Right cardiac atrium (tissue), 5 donors: ENCODE measurements around the gene VWA8. TPM values are rescaled to one million over a fixed set of nuclear protein-coding genes. Genes with fewer than 3 reads are reported as not detected.
"Not testable (repeated sequence)": the region's sequence is repeated elsewhere in the genome, so short reads cannot be mapped to it uniquely, and the experiment has no call there.

Source experiments
- ATAC-seq, 2 donors: fragments of 200-7000 bp; cut with Tn5 transposase; one replicate each; pipeline versions ENCODE4 v1.8.0 to v1.9.1; 2020; ENCODE audit warnings: moderate library complexity in 2 of 2, mild to moderate bottlenecking in 1 of 2
- DNase-seq, 3 donors: peaks; one replicate each; pipeline ENCODE4 v3.0.0-alpha.2; 2020
- H3K27ac ChIP-seq: one replicate; pipeline ENCODE4 v1.5.1; 2013; ENCODE audit warnings: mild to moderate bottlenecking, low read length, control low read depth, moderate library complexity
- H3K27me3 ChIP-seq: one replicate; pipeline ENCODE4 v1.6.1; 2013; ENCODE audit not compliant: control insufficient read depth, insufficient read depth
- H3K4me1 ChIP-seq: one replicate; pipeline ENCODE4 v1.6.1; 2013; ENCODE audit warnings: low read length; ENCODE audit not compliant: control insufficient read depth, insufficient read depth
- H3K4me3 ChIP-seq: one replicate; pipeline ENCODE4 v1.5.1; 2013; ENCODE audit warnings: low read length, control low read depth
- H3K9me3 ChIP-seq: one replicate; pipeline ENCODE4 v1.6.1; 2013; ENCODE audit warnings: low read length; ENCODE audit not compliant: control insufficient read depth
- WGBS: extraction: QIAGEN DNeasy Blood & Tissue Kit; methylation state at CpG from one replicate; pipeline ENCODE4 v1.1.7; 2013; 5-methylcytosine and 5-hydroxymethylcytosine counted together
- intact Hi-C, 4 donors: fragments of 100-400 bp; cut with DNase I; formaldehyde crosslinking; loops; one replicate each; pipeline versions ENCODE4 v1.11.0 to v1.14.0; 2022 to 2023
- polyA plus RNA-seq: library from polyadenylated mRNA; stranded (reverse); fragments of 200-250 nt; gene quantifications from one replicate; pipeline ENCODE4 v1.2.3, GENCODE V29; 2013
- total RNA-seq, 4 donors: library from RNA; stranded (reverse); fragmentation: NEBNext Ultra II Directional; extraction: Animal tissue kit (Norgen Biotek cat#: 25700); gene quantifications; one replicate each; pipeline ENCODE4 v1.2.1, GENCODE V29; 2021
- donor health status: healthy with polysubstance abuse.
- donor health status: DM: no; HTN: yes; CAD: no.
- donor health status: DM: no; HTN: no; CAD: no.
- donor health status: DM: no; HTN: yes; CAD: no; lungs with severe emphysema.
- donor health status: DM: yes; HTN: yes; CAD: no.

The VWA8 gene
- total and polyA plus RNA-seq, 5 donors, result 11.7 to 41.7 (median 34.0) TPM

DNA sequence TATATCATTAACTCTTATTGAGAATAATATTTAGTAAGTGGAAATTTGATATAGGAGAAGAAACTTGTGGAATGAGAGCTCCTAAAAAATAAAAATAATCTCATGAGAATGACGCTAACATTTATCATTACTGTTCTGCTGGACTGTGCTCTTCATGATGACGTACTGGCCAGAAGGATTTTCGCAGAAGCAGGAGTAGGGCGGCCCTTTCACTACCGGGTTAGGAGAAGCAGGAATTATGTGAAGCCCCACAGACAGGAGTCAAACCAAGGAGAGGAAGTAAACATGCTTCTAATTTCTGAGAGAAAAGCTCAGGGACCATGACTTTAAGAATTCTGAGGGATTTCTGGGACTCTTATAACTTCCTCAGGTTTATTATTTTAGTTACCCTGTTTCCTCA is 195.1 kb downstream of the VWA8 start:
- intact Hi-C loops, result no loop called here

DNA sequence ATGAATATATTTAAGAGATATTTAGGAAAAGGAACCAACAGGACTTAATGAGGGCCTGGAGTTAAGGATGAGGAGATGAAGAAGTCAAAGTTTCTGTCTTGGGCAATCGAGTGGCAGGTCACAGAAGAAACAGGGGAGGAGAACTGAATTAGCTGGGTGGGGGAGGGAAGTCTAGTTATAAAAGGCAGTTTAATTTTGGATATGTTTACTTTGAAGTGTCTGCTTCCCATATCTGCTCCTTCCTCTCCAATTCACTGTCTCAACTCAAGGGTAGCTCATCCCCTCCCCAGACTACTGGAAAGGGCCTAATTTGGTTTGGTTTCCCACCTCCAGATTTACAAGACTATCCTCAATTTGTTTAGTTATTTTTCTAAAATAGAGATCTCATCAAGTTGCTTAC is 195.9 kb downstream of the VWA8 start:
- Histone ChIP-seq H3K9me3 (no peaks in the 10 kb centered on the region), H3K27ac (no peak overlapping the region), H3K4me1 (no peaks in the 10 kb centered on the region), H3K27me3 (no peaks in the 10 kb centered on the region), H3K4me3 (no peak overlapping the region)
- DNase-seq (no peak), ATAC-seq (no peak)
- WGBS, result 68% methylated on average over 1 of the region's 1 CpG
- intact Hi-C loops, result no loop called here

More for the DNA sequence above, 195.1 kb downstream of the VWA8 start:
- Histone ChIP-seq H3K4me3 (no peak overlapping the region), H3K27me3 (no peaks in the 10 kb centered on the region), H3K9me3 (no peaks in the 10 kb centered on the region), H3K27ac (no peak overlapping the region), H3K4me1 (no peaks in the 10 kb centered on the region)
- no peak for DNase-seq
- peak in 1 of 2 donors; percentile 50 for ATAC-seq
- WGBS, result 64% methylated on average over 5 of the region's 5 CpGs

- H3K4me1 ChIP-seq, result no peaks in the 10 kb centered on the region
- ATAC-seq (no peak), DNase-seq (no peak)
- H3K9me3 ChIP-seq, result no peaks in the 10 kb centered on the region
- H3K27me3 ChIP-seq, result no peaks in the 10 kb centered on the region
- no peak overlapping the region for H3K4me3 ChIP-seq
- H3K27ac ChIP-seq, result no peak overlapping the region
- 93% methylated on average over 4 of the region's 4 CpGs for WGBS
- intact Hi-C loops, result no loop called here
Measured at GRCh38 chr13:41764558-41764957, 196.4 kb downstream of the VWA8 start.

GRCh38 chr13:41763782-41764181 is 197.1 kb downstream of the VWA8 start:
- no peaks in the 10 kb centered on the region for H3K9me3 ChIP-seq
- WGBS, result 49% methylated on average over 3 of the region's 3 CpGs
- intact Hi-C loops, result no loop called here
- H3K27me3 ChIP-seq, result no peaks in the 10 kb centered on the region
- no peaks in the 10 kb centered on the region for H3K4me1 ChIP-seq
- H3K4me3 ChIP-seq, result no peak overlapping the region
- H3K27ac ChIP-seq, result no peak overlapping the region
- ATAC-seq (no peak), DNase-seq (no peak)

DNA sequence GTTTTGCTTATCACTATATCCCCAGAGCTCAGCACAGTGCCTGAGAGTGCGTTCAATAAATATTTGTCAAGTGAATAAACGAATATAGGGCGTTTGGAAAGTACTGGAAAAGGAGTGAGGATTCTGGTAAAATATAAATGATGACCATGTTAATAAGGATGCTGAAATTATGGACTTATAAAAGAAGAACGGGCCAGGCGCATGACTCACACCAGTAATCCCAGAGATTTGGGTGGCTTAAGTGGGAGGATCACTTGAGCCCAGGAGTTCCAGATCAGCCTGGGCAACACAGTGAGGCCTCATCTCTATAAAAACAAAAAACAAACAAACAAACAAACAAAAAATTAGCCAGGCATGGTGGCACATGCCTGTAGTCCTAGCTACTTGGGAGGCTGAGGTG is 198.1 kb downstream of the VWA8 start:
- Histone ChIP-seq H3K27ac (no peak overlapping the region), H3K27me3 (no peaks in the 10 kb centered on the region), H3K9me3 (no peaks in the 10 kb centered on the region), H3K4me3 (no peak overlapping the region), H3K4me1 (no peaks in the 10 kb centered on the region)
- 97% methylated on average over 5 of the region's 5 CpGs for WGBS
- intact Hi-C loops, result no loop called here
- ATAC-seq, result no peak
- DNase-seq, result no peak

DNA sequence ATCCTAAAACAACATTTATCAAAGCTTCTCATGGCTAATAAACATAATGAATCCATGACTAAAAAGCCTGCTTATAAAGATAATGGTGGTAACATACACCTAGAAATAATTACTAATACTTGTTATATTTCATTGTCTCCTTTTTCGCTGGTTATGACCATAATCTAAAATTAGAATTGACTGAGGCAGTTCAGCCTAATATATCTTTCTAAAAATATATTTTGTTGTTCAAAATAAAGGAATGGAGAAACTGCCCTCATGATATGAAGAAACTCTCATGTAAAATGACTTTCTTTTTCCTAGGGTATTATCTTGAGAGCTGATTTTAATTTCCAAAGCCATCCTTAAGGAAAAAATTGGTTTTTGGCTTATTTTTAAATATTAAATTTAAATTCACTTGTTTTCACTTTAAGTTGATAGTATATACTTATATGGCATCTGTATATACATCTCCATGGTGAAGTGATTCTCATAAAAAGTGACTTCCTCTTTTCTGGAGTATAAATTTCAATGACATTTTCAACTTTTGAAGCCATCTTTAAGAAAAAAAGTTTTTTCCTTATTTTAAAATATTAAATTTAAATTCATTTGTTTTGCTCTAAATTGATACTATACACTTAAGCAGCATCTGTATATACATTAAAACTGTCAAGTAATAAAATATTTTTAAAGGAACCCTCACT is 204.6 kb downstream of the VWA8 start:
- DNase-seq (no peak), ATAC-seq (no peak)
- Histone ChIP-seq H3K4me3 (no peak overlapping the region), H3K9me3 (no peaks in the 10 kb centered on the region), H3K4me1 (no peaks in the 10 kb centered on the region), H3K27me3 (no peaks in the 10 kb centered on the region), H3K27ac (no peak overlapping the region)
- WGBS, result 67% methylated on average over 1 of the region's 1 CpG
- intact Hi-C loops, result no loop called here

DNA sequence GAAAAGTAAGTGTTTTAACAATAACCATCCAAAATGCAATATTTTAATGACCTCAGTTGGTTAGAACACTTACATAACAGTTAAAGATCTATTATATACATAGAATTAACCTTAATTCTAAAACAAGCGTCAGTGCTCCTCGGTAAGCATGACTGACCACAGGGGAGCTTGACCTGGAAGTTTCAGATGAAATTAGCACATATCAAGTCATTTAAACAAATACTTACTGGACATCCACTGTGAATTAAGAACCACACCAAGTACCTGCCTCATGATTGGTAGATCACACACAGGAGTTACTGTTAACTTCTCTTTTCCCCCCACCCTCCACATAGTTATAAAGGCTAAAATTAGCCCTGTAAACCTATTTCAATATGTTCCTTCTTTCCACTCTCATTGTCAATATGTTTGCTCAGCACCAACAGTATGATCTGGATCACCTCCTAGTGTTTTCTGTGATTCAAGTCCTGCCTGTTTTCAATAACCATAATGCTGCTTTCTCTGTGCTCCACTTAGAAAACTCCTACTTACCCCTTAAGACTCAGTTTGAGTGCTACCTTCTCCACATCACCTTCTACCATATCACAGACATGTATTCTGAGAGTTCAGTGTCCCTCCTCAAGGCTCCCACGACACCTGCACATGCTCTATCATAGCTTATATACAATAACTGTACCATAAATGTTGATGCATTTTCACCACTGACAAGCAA is 209.0 kb downstream of the VWA8 start:
- peak overlapping the region; percentile 39 for H3K27ac ChIP-seq
- no peaks in the 10 kb centered on the region for H3K27me3 ChIP-seq
- 63% methylated on average over 3 of the region's 3 CpGs for WGBS
- H3K4me1 ChIP-seq, result no peaks in the 10 kb centered on the region
- intact Hi-C loops, result no loop called here
- no peaks in the 10 kb centered on the region for H3K9me3 ChIP-seq
- H3K4me3 ChIP-seq, result no peak overlapping the region
- DNase-seq (no peak), ATAC-seq (no peak)

DNA sequence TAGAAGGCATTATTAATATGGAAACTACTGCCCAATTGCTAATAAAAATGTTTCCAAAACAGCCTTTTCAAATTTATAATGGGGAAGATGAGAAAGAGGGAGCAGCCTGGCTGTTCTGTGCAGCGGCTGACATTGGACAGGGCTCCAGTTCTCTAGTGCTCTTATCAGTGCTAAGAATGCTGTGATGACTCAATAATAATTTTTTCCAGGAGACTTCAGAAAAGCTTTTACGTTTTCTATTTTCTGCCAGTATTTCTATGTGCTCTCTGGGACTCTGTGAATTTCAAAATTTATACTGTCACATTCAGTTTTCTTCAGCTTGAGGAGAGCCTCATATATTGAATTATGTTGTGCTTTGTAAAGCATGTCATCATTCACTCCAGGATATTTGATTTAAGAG is 209.6 kb downstream of the VWA8 start:
- ATAC-seq (peak; percentile 91 to 97), DNase-seq (peak; percentile 54 to 81 (median 66))
- Histone ChIP-seq H3K27me3 (no peaks in the 10 kb centered on the region), H3K4me3 (no peak overlapping the region), H3K4me1 (no peaks in the 10 kb centered on the region), H3K9me3 (no peaks in the 10 kb centered on the region), H3K27ac (no peak overlapping the region)
- WGBS, result 36% methylated on average over 2 of the region's 2 CpGs
- intact Hi-C loops, result no loop called here

DNA sequence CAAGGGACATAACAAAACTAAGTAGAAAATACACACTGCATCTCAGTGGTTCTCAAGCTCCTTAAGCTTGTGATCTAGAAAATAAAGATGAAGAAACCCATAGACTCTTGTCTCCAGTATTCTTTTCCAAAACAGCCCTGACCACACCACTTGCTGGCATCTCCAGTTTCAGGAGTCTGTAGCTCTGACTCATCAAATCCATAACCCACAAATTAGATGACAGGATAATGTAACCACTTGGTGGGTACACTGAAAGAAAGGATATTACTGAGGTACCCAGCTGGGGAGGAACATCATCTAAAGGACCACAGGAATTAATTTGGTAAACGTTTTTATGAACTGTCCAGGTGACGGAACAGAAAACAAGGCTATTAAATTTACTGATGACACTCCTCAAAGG is 214.7 kb downstream of the VWA8 start:
- DNase-seq (no peak), ATAC-seq (no peak)
- Histone ChIP-seq H3K27ac (no peak overlapping the region), H3K9me3 (no peaks in the 10 kb centered on the region), H3K4me3 (no peak overlapping the region), H3K27me3 (no peaks in the 10 kb centered on the region), H3K4me1 (peaks cover 2% of the 10 kb centered on the region)
- intact Hi-C loops, result no loop called here
- 87% methylated on average over 2 of the region's 2 CpGs for WGBS

DNA sequence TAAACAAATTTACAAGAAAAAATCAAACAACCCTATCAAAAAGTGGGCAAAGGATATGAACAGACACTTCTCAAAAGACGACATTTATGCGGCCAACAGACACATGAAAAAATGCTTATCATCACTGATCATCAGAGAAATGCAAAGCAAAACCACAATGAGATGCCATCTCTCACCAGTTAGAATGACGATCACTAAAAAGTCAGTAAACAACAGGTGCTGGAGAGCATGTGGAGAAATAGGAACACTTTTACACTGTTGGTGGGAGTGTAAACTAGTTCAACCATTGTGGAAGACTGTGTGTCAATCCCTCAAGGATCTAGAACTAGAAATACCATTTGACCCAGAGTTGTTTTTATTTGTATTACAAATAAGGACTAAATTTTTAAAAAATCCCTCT is 215.4 kb downstream of the VWA8 start:
- H3K9me3 ChIP-seq, H3K27ac ChIP-seq: not testable (repeated sequence)

DNA sequence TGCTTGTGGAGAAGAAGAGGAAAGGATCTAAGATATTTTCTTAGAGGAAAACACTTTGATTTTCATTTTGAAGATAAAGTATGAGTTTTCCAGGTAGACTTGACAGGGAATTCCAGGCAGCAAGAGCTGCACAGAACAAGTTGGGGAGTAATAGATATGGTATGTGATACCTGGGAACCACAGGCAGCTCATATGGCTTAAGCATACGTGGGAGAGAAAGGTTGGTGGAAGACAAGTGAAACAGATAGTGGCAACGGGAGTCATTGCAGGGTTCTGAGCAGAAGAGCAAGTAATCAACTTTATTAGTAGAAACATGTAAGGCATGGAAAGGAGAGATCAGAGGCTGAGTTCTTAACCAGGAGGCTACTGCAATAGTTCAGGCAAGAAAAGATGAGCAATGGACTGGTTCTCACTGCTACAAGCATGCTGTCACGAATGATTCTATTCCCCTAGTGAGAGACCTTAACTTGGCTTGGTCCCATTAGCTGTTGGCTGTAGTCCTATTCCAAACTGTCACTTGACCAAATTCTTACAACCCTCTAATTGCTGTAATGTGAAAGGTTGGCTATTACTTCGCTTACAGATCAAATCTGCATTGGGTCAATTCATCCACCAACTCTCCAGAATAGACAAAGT is 217.9 kb downstream of the VWA8 start:
- Histone ChIP-seq H3K27me3 (no peaks in the 10 kb centered on the region), H3K4me3 (no peak overlapping the region), H3K27ac (no peak overlapping the region), H3K4me1 (peaks cover 2% of the 10 kb centered on the region), H3K9me3 (no peaks in the 10 kb centered on the region)
- WGBS, result 57% methylated on average over 4 of the region's 4 CpGs
- peak; percentile 53 to 70 for ATAC-seq
- intact Hi-C loops, result no loop called here
- DNase-seq, result no peak

More for the DNA sequence above, 215.4 kb downstream of the VWA8 start:
- ATAC-seq, H3K4me3 ChIP-seq, DNase-seq, H3K4me1 ChIP-seq, intact Hi-C loops, H3K27me3 ChIP-seq: not testable (repeated sequence)
- WGBS, result 97% methylated on average over 3 of the region's 3 CpGs
